ENCODE results near the gene PTPRN2. TPM values are rescaled to one million over a fixed set of nuclear protein-coding genes. Genes with fewer than 3 reads are reported as not detected.

PTPRN2 gene
- total and polyA plus RNA-seq, 2 of the 8 experiments (the other 6 are each of a cell fraction or from before 2014, with no cell fraction given) = 2.6 to 4.5 TPM

- 89% methylated on average over 9 of the region's 9 CpGs; no CpG with 5 or more reads in 1 of the 2 experiments for WGBS, 2 experiments (ENCODE audit: extremely low coverage in 1 of 2, insufficient coverage in 1 of 2, insufficient read length in 1 of 2, insufficient replicate concordance in 2 of 2, low coverage in 1 of 2, low lambda C conversion rate in 2 of 2, missing lambda C conversion rate in 1 of 2)
- Histone ChIP-seq H3K27ac (ENCODE audit: low read depth, low read length) (no peak overlapping the region), H2AFZ (ENCODE audit: low read length) (no peak overlapping the region), H3K18ac (ENCODE audit: extremely low read depth, low read length) (peak overlapping the region; percentile 48; the same call in 1 of the 2 replicates), H3K27me3 (replicated peaks in 1 of 4; ENCODE audit: control insufficient read depth in 3 of 4, extremely low read depth in 1 of 4, insufficient read depth in 3 of 4, low read length in 3 of 4) (no peaks in the 10 kb centered on the region), H3K4ac (replicated peaks; ENCODE audit: insufficient read length, low read depth, low read length) (peak overlapping the region; percentile 25), H3K4me2 (ENCODE audit: insufficient read depth in 1 of 2, low read depth in 2 of 2, low read length in 2 of 2) (no peak overlapping the region), H3K36me3 (ENCODE audit: control insufficient read depth in 2 of 4, insufficient read depth in 4 of 4, low read length in 3 of 4) (no peaks in the 10 kb centered on the region), H4K8ac (ENCODE audit: extremely low read depth, insufficient read depth, low read length) (no peak overlapping the region; the same call in 1 of the 2 replicates), H3K79me2 (ENCODE audit: control insufficient read depth in 1 of 2, insufficient read depth in 2 of 2, low read length in 2 of 2) (no peaks in the 10 kb centered on the region), H3K79me1 (ENCODE audit: low read depth, low read length) (no peaks in the 10 kb centered on the region), H3K9me3 (ENCODE audit: insufficient read depth in 2 of 2, low read depth in 1 of 2, low read length in 1 of 2) (no peaks in the 10 kb centered on the region), H4K20me1 (replicated peaks in 1 of 2; ENCODE audit: control insufficient read depth in 1 of 2, insufficient read depth in 2 of 2, low read length in 2 of 2) (no peaks in the 10 kb centered on the region), H3K23ac (ENCODE audit: insufficient read length) (no peak overlapping the region), H2AK5ac (ENCODE audit: low read depth, low read length) (peak overlapping the region; percentile 70), H3K56ac (replicated peaks; ENCODE audit: insufficient read length, low read depth, low read length) (no peak overlapping the region), H3K14ac (ENCODE audit: insufficient read length) (no peak overlapping the region), H3K9ac (replicated peaks in 1 of 4; ENCODE audit: extremely low read depth in 1 of 4, low read depth in 3 of 4, low read length in 3 of 4) (no peak overlapping the region), H2BK120ac (replicated peaks; ENCODE audit: low read depth, low read length) (no peak overlapping the region), H3K23me2 (ENCODE audit: low read depth, low read length) (no peaks in the 10 kb centered on the region), H2BK15ac (ENCODE audit: low read length) (peak overlapping the region; percentile 46; the same call in 1 of the 2 replicates), H2BK5ac (ENCODE audit: low read depth, low read length) (no peak overlapping the region), H2BK12ac (ENCODE audit: low read depth, low read length) (peak overlapping the region; percentile 92; the same call in 1 of the 2 replicates), H3K4me1 (replicated peaks in 1 of 4; ENCODE audit: control insufficient read depth in 3 of 4, insufficient read depth in 4 of 4, low read length in 3 of 4) (peaks cover 10 to 22% (median 14%) of the 10 kb centered on the region in 4 experiments; a peak in 6 of 7 replicates), H4K5ac (ENCODE audit: insufficient read length, low read depth, low read length) (no peak overlapping the region), H2BK20ac (ENCODE audit: low read length) (no peak overlapping the region), H3K4me3 (ENCODE audit: extremely low read depth in 1 of 4, insufficient read depth in 2 of 4, low read depth in 3 of 4, low read length in 4 of 4) (no peak overlapping the region), H4K91ac (replicated peaks; ENCODE audit: insufficient read length, low read length) (no peak overlapping the region)
- POLR2A ChIA-PET (ENCODE audit: partially characterized antibody) = interaction anchor here (1.0 kb wide), 1 partner anchor 10 kb away, joined by 3 read pairs; no protein-coding TSS in a partner anchor
- no peak for FAIRE-seq
- DNase-seq (ENCODE audit: low read depth in 1 of 2, low spot score in 2 of 2) = no peak
- CTCF ChIA-PET (ENCODE audit: partially characterized antibody) = no interaction called here
- TF ChIP-seq SP2 (IDR thresholded peaks at IDR 0.05; ENCODE audit: low read length) (no peak), CTCF (IDR thresholded peaks at IDR 0.05; ENCODE audit: control extremely low read depth in 1 of 3, insufficient read depth in 1 of 3, low read depth in 1 of 3, low read length in 3 of 3) (peak in 1 of 3 experiments; percentile 25; a peak in 1 of 4 replicates), JUN (IDR thresholded peaks at IDR 0.05; ENCODE audit: low read depth, low read length) (no peak), YY1 (IDR thresholded peaks at IDR 0.05; ENCODE audit: low read depth, low read length) (no peak), FOSL1 (IDR thresholded peaks at IDR 0.05; ENCODE audit: insufficient read depth, low read depth, low read length) (no peak), TEAD4 (IDR thresholded peaks at IDR 0.05; ENCODE audit: low read depth, low read length) (no peak), POLR2AphosphoS5 (IDR thresholded peaks at IDR 0.05; ENCODE audit: low read depth, low read length) (no peak)
Measured at GRCh38 chr7:157903296-157903695, 684.3 kb downstream of the PTPRN2 start.

Data from H1 (cell line).